Glomerular visceral epithelial cell (primary cell): ENCODE measurements around the gene SNRNP25.

Source experiments
- DNase-seq: peaks from one replicate; pipeline ENCODE4 v3.0.0-alpha.2; 2016; ENCODE audit errors: extremely low spot score

SNRNP25 gene

GRCh38 chr16:62968-63391 is 9.4 kb downstream of the SNRNP25 start:
- no peak for DNase-seq

GRCh38 chr16:63466-63865 is 9.8 kb downstream of the SNRNP25 start:
- no peak for DNase-seq

GRCh38 chr16:63998-64913 is 10.6 kb downstream of the SNRNP25 start:
- DNase-seq, result no peak

- DNase-seq, result no peak
Observed at GRCh38 chr16:64914-65255, 11.3 kb downstream of the SNRNP25 start.

- peak; percentile 70 for DNase-seq
Observed at GRCh38 chr16:65745-66144, 12.1 kb downstream of the SNRNP25 start.

- DNase-seq, result no peak
Observed at GRCh38 chr16:66309-67182, 12.9 kb downstream of the SNRNP25 start.

GRCh38 chr16:67183-67791 is 13.7 kb downstream of the SNRNP25 start:
- DNase-seq, result no peak

GRCh38 chr16:67884-68789 is 14.5 kb downstream of the SNRNP25 start:
- DNase-seq, result no peak

- DNase-seq, result no peak
Observed at GRCh38 chr16:69181-69580, 15.6 kb downstream of the SNRNP25 start.

GRCh38 chr16:71210-71539 is 17.5 kb downstream of the SNRNP25 start:
- no peak for DNase-seq

- peak; percentile 70 for DNase-seq
Observed at GRCh38 chr16:71540-72401, 18.1 kb downstream of the SNRNP25 start.

- DNase-seq, result peak; percentile 60
Observed at GRCh38 chr16:72561-73548, 19.2 kb downstream of the SNRNP25 start, which contains the start of gene RHBDF1. RHBDF1 (minus strand) TSS chr16:72631; CDS start chr16:65015, 7,616 bp downstream.

- DNase-seq, result no peak
Observed at GRCh38 chr16:74051-74746, 20.6 kb downstream of the SNRNP25 start.

GRCh38 chr16:74747-75334 is 21.2 kb downstream of the SNRNP25 start:
- DNase-seq, result no peak

GRCh38 chr16:75580-76501 is 22.2 kb downstream of the SNRNP25 start:
- peak; percentile 84 for DNase-seq

- DNase-seq, result peak; percentile 64
Observed at GRCh38 chr16:76535-77272, 23.1 kb downstream of the SNRNP25 start.
